GM12878 (cell line): ENCODE measurements around the gene C14orf93. TPM values are rescaled to one million over a fixed set of nuclear protein-coding genes. Genes with fewer than 3 reads are reported as not detected.

ENCODE experiments used
- ATAC-seq: fragments of 200-7000 bp; cut with Tn5 transposase; 3 replicates; pipeline ENCODE4 v1.9.1; 2020; ENCODE audit warnings: mild to moderate bottlenecking, moderate library complexity
- BruUV-seq: library from RNA; stranded (reverse); fragments of 400-500 nt; replicated peaks from 2 replicates; lab custom pipeline; 2021; lab: Mats Ljungman, UMichigan
- CTCF ChIA-PET: fragments of 300-600 bp; sonication (Branson Sonifier 250); formaldehyde crosslinking; extraction: SDS; loops from one replicate; lab custom pipeline; 2021; ENCODE audit warnings: inconsistent platforms; lab: Yijun Ruan, JAX
- POLR2A ChIA-PET: fragments of 350-600 bp; formaldehyde crosslinking; extraction: SDS; loops from one replicate; lab custom pipeline; 2021; ENCODE audit warnings: inconsistent platforms; lab: Charles Lee
- RAD21 ChIA-PET: fragments of 300-600 bp; sonication (Branson Sonifier 250); formaldehyde crosslinking; loops from one replicate; lab custom pipeline; 2023; ENCODE audit warnings: antibody characterized with exemption; ENCODE audit not compliant: unreplicated experiment; lab: Charles Lee
- SMC1A ChIA-PET: fragments of 300-600 bp; sonication (Branson Sonifier 250); formaldehyde crosslinking; loops from one replicate; lab custom pipeline; 2023; ENCODE audit not compliant: unreplicated experiment, uncharacterized antibody; lab: Charles Lee
- DNase-seq: peaks from one replicate; pipeline ENCODE4 v3.0.0-alpha.2; 2011; ENCODE audit warnings: low read depth, low spot score
- FAIRE-seq: peaks from 3 replicates; lab custom pipeline; 2011; peaks lifted over from hg19 to GRCh38; lab: Jason Lieb, UNC
- H2AFZ ChIP-seq: 2 replicates; pipeline ENCODE4 v1.6.0; 2011; ENCODE audit warnings: low read depth, low read length, control low read depth; ENCODE audit not compliant: control insufficient read depth
- H3K27ac ChIP-seq: 2 replicates; pipeline ENCODE4 v1.5.1; 2011; ENCODE audit warnings: control low read depth; ENCODE audit not compliant: control insufficient read depth, insufficient read depth
- H3K27me3 ChIP-seq, 2 experiments: replicated peaks in 1 of 2; 2 replicates each; pipeline versions ENCODE4 v1.6.0 to v1.6.1; 2011; ENCODE audit warnings: low read length in 1 of 2; ENCODE audit not compliant: control insufficient read depth in 2 of 2, insufficient read depth in 2 of 2
- H3K36me3 ChIP-seq, 2 experiments: 2 replicates each; pipeline ENCODE4 v1.5.1; 2011; ENCODE audit warnings: low read length in 1 of 2; ENCODE audit not compliant: control insufficient read depth in 2 of 2, insufficient read depth in 2 of 2
- H3K4me1 ChIP-seq: 2 replicates; pipeline ENCODE4 v1.6.1; 2011; ENCODE audit warnings: mild to moderate bottlenecking, low read length, moderate library complexity, mixed read lengths; ENCODE audit not compliant: control insufficient read depth, insufficient read depth
- H3K4me2 ChIP-seq: 2 replicates; pipeline ENCODE4 v1.6.0; 2011; ENCODE audit warnings: control low read depth; ENCODE audit not compliant: control insufficient read depth, insufficient read depth
- H3K4me3 ChIP-seq: fragments of 200-600 bp; sonication (generic); 2 replicates; pipeline ENCODE4 v1.5.1; 2016
- H3K79me2 ChIP-seq: 2 replicates; pipeline ENCODE4 v1.6.0; 2011; ENCODE audit warnings: low read length; ENCODE audit not compliant: control insufficient read depth, insufficient read depth
- H3K9ac ChIP-seq: 2 replicates; pipeline ENCODE4 v1.8.0; 2011; ENCODE audit warnings: low read length, control low read depth, mixed read lengths; ENCODE audit not compliant: control insufficient read depth, insufficient read depth
- H3K9me3 ChIP-seq: replicated peaks from 3 replicates; pipeline ENCODE4 v1.5.1; 2011; ENCODE audit warnings: mild to moderate bottlenecking, low read length; ENCODE audit not compliant: control insufficient read depth, insufficient read depth
- H4K20me1 ChIP-seq: 2 replicates; pipeline ENCODE4 v1.6.0; 2011; ENCODE audit not compliant: control insufficient read depth, insufficient read depth
- ATF7 ChIP-seq: fragments of 450-650 bp; IDR thresholded peaks from 2 replicates; pipeline ENCODE4 v1.6.1; 2016; ENCODE audit warnings: low read depth, mild to moderate bottlenecking
- JUNB ChIP-seq: IDR thresholded peaks from 2 replicates; pipeline ENCODE4 v1.6.1; 2016; ENCODE audit warnings: antibody characterized with exemption, mild to moderate bottlenecking
- POLR2AphosphoS2 ChIP-seq: IDR thresholded peaks from 2 replicates; pipeline ENCODE4 v1.6.1; 2011; ENCODE audit warnings: low read depth, mild to moderate bottlenecking, low read length, improper control_type of control experiment, moderate library complexity
- POU2F2 ChIP-seq: IDR thresholded peaks from 3 replicates; pipeline ENCODE4 v1.6.1; 2011; ENCODE audit warnings: low read depth, mild to moderate bottlenecking, low read length, borderline replicate concordance
- RAD21 ChIP-seq: IDR thresholded peaks from 2 replicates; pipeline ENCODE4 v1.6.1; 2011; ENCODE audit warnings: mild to moderate bottlenecking, low read depth, low read length, moderate library complexity; ENCODE audit not compliant: insufficient read depth
- RB1 ChIP-seq: fragments of 450-650 bp; formaldehyde crosslinking; IDR thresholded peaks from 2 replicates; pipeline ENCODE4 v1.6.1; 2017; ENCODE audit warnings: mild to moderate bottlenecking, borderline replicate concordance
- SMAD1 ChIP-seq: fragments of 450-650 bp; IDR thresholded peaks from 2 replicates; pipeline ENCODE4 v1.6.1; 2018; ENCODE audit warnings: mild to moderate bottlenecking, low read depth; ENCODE audit not compliant: partially characterized antibody
- SMAD5 ChIP-seq: IDR thresholded peaks from 2 replicates; pipeline ENCODE4 v1.6.1; 2016; ENCODE audit warnings: antibody characterized with exemption, low read depth
- YBX1 ChIP-seq: fragments of 450-650 bp; IDR thresholded peaks from 2 replicates; pipeline ENCODE4 v1.6.1; 2016; ENCODE audit warnings: antibody characterized with exemption
- ZNF384 ChIP-seq: IDR thresholded peaks from 2 replicates; pipeline ENCODE4 v1.6.1; 2012; ENCODE audit warnings: low read depth, mild to moderate bottlenecking, low read length, improper control_type of control experiment, borderline replicate concordance
- WGBS: methylation state at CpG from one replicate; pipeline ENCODE4 v1.1.6; 2016; ENCODE audit warnings: low lambda C conversion rate; ENCODE audit not compliant: insufficient replicate concordance, insufficient coverage; ENCODE audit errors: missing lambda C conversion rate; 5-methylcytosine and 5-hydroxymethylcytosine counted together
- in situ Hi-C: fragments of 300-500 bp; cut with MboI; formaldehyde crosslinking; loops from 9 replicates; pipeline ENCODE4 v1.14.3; 2018; ENCODE audit warnings: mixed read lengths
- intact Hi-C: fragments of 100-400 bp; cut with micrococcal nuclease; formaldehyde crosslinking; loops from one replicate; pipeline ENCODE4 v1.14.2; 2022; ENCODE audit not compliant: unreplicated experiment
- polyA plus RNA-seq, 11 experiments: library from polyadenylated mRNA; depleted of rRNA in 4 of 11; unstranded in 6 of 11; stranded (reverse) in 5 of 11; fragments of >200 nt; fragmentation: Nextera tagmentation in 4 of 11; fragmentation: Illumina TruSeq in 1 of 11; extraction: Ambion mirVana in 4 of 11; extraction: Trizol in 1 of 11; gene quantifications; 1 replicate in 1 of 11; 2 replicates in 10 of 11; pipeline versions ENCODE4 v1.2.1 to v1.2.3, GENCODE V29; 2011 to 2016; ENCODE audit warnings: inconsistent platforms in 2 of 11, missing spikeins in 2 of 11, low read depth in 1 of 11
- total RNA-seq, 4 experiments: library from RNA; depleted of rRNA in 3 of 4; stranded (reverse); fragments of >200 nt in 3 of 4; fragmentation: Illumina TruSeq in 1 of 4; extraction: Trizol in 1 of 4; gene quantifications; 2 replicates each; pipeline versions ENCODE4 v1.2.1 to v1.2.3, GENCODE V29; 2013 to 2021
- TF ChIP-seq, protein P1 (sequence below): fragments of 450-650 bp; IDR thresholded peaks from 2 replicates; pipeline ENCODE4 v1.6.1; 2017; ENCODE audit warnings: mild to moderate bottlenecking, moderate library complexity
- TF ChIP-seq, protein P2 (sequence below): IDR thresholded peaks from 2 replicates; pipeline ENCODE4 v1.6.1; 2012; ENCODE audit warnings: low read depth, low read length, improper control_type of control experiment
- TF ChIP-seq, protein P3 (sequence below): fragments of 450-650 bp; conservative IDR thresholded peaks from 2 replicates; pipeline ENCODE4 v1.6.1; 2017; ENCODE audit warnings: mild to moderate bottlenecking, moderate library complexity

C14orf93 gene
- total and polyA plus RNA-seq, 10 of the 15 experiments (the other 5 are each of a cell fraction or from before 2014, with no cell fraction given): 1.8 to 13.9 (median 10.2) TPM

DNA sequence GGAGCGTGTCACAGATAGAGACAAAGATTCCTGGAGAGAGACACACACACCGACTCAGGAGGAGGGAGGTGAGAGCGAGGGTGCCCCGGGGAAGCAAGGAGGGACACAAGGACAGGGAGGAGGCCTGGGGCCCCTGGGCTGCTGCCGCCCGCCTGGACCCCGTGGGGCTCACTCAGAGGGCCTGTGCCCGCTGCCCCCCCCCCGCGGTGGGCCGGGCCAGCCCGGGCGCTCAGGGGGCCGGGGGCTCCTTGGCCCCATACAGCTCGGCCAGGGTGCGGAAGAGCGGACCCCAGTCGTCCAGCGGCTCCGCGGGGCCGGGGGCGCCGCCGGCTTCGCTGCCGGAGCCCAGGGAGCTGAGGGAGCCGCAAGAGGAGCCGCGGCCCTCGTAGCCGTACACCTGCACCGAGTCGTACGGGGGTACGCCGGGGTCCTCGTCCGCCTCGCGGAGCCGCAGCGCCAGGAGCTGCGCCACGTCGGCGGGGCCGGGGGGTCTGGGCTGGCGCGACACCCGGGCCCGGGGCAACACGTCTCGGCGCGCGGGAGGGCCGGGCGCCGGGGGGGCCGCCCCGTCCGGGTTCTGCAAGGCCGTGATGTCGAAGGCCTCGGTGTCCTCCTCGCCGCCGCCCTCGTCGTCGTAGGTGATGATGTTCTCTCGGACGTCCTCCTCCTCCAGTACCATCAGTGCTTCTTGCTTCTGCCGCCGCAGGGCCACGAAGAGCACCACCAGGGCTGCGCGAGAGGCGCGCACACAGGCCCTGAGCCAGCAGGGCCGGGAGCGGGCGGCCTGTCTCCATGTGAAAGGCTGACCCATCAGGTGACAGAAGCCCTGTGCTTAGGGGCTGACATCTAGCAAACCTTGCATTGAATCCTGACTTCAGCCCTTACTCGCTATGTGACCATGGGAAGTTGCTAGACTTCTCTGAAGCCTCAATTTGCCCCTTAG, 38.1 kb upstream of the C14orf93 start (continued):
- TF ChIP-seq SMAD1 (no peak), POLR2AphosphoS2 (no peak)
- TF ChIP-seq, all 136 proteins: peak for 0

DNA sequence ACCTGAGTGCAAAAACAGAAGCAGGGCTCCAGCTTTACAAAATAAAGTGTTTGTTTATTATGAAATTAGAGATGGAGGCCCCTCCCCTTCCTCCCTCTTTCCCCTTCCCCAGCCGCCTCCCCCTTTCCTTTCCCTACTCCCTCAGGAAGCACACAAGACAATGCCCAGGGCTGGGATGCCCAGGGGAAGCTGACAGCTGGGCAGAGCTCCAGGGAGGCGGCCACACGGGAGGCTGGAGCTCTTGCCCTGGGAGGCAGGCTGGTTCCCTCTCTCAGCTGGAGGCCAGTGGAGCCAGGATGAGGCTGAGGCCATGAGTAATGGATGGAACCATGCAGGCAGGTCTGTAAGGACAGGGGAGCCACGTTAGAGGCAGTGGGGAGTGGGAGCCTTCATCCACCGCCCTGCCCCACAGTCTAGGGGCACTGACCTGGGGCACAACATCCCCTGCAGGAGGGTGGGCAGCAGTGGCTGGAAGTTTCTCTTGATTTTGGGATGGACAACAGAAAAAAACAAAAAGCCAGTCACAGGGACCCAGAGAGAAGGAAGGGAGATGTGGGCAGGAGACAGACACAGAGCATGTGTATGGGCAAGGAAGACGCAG, 37.2 kb upstream of the C14orf93 start:
- RAD21 ChIA-PET: interaction anchor here (1.4 kb wide), 1 partner anchor 61 kb away, joined by 3 read pairs; no protein-coding TSS in a partner anchor
- POLR2A ChIA-PET: interaction anchor here (0.5 kb wide), 1 partner anchor 144 kb away, joined by 4 read pairs; no protein-coding TSS in a partner anchor
- H3K9me3 ChIP-seq: no peaks in the 10 kb centered on the region
- H3K36me3 ChIP-seq: no peaks in the 10 kb centered on the region
- CTCF ChIA-PET: interaction anchor here (0.8 to 18.3 kb wide), 5 partner anchors 11 to 174 kb away, joined by 3 to 853 read pairs (median 4); partner anchors contain the start of genes AJUBA and CDH24
- no peaks in the 10 kb centered on the region for H4K20me1 ChIP-seq
- DNase-seq: no peak
- ATAC-seq: no peak
- H3K27me3 ChIP-seq: no peaks in the 10 kb centered on the region; a peak in 2 of 4 replicates
- H3K4me1 ChIP-seq: no peaks in the 10 kb centered on the region
- no peak overlapping the region for H3K27ac ChIP-seq
- SMC1A ChIA-PET: no interaction called here
- FAIRE-seq: no peak
- in situ Hi-C loops (no loop called here), intact Hi-C loops (no loop called here)
- no peak overlapping the region for H2AFZ ChIP-seq
- 44% methylated on average over 6 of the region's 6 CpGs for WGBS
- no peaks in the 10 kb centered on the region for H3K79me2 ChIP-seq
- TF ChIP-seq, protein P1, sequence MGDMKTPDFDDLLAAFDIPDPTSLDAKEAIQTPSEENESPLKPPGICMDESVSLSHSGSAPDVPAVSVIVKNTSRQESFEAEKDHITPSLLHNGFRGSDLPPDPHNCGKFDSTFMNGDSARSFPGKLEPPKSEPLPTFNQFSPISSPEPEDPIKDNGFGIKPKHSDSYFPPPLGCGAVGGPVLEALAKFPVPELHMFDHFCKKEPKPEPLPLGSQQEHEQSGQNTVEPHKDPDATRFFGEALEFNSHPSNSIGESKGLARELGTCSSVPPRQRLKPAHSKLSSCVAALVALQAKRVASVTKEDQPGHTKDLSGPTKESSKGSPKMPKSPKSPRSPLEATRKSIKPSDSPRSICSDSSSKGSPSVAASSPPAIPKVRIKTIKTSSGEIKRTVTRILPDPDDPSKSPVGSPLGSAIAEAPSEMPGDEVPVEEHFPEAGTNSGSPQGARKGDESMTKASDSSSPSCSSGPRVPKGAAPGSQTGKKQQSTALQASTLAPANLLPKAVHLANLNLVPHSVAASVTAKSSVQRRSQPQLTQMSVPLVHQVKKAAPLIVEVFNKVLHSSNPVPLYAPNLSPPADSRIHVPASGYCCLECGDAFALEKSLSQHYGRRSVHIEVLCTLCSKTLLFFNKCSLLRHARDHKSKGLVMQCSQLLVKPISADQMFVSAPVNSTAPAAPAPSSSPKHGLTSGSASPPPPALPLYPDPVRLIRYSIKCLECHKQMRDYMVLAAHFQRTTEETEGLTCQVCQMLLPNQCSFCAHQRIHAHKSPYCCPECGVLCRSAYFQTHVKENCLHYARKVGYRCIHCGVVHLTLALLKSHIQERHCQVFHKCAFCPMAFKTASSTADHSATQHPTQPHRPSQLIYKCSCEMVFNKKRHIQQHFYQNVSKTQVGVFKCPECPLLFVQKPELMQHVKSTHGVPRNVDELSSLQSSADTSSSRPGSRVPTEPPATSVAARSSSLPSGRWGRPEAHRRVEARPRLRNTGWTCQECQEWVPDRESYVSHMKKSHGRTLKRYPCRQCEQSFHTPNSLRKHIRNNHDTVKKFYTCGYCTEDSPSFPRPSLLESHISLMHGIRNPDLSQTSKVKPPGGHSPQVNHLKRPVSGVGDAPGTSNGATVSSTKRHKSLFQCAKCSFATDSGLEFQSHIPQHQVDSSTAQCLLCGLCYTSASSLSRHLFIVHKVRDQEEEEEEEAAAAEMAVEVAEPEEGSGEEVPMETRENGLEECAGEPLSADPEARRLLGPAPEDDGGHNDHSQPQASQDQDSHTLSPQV: no peak
- TF ChIP-seq RB1: no peak
- TF ChIP-seq, protein P2, sequence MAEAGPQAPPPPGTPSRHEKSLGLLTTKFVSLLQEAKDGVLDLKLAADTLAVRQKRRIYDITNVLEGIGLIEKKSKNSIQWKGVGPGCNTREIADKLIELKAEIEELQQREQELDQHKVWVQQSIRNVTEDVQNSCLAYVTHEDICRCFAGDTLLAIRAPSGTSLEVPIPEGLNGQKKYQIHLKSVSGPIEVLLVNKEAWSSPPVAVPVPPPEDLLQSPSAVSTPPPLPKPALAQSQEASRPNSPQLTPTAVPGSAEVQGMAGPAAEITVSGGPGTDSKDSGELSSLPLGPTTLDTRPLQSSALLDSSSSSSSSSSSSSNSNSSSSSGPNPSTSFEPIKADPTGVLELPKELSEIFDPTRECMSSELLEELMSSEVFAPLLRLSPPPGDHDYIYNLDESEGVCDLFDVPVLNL: no peak
- TF ChIP-seq YBX1: no peak
- TF ChIP-seq ZNF384: no peak
- no peak for TF ChIP-seq JUNB
- no peak for TF ChIP-seq POU2F2
- TF ChIP-seq, protein P3, sequence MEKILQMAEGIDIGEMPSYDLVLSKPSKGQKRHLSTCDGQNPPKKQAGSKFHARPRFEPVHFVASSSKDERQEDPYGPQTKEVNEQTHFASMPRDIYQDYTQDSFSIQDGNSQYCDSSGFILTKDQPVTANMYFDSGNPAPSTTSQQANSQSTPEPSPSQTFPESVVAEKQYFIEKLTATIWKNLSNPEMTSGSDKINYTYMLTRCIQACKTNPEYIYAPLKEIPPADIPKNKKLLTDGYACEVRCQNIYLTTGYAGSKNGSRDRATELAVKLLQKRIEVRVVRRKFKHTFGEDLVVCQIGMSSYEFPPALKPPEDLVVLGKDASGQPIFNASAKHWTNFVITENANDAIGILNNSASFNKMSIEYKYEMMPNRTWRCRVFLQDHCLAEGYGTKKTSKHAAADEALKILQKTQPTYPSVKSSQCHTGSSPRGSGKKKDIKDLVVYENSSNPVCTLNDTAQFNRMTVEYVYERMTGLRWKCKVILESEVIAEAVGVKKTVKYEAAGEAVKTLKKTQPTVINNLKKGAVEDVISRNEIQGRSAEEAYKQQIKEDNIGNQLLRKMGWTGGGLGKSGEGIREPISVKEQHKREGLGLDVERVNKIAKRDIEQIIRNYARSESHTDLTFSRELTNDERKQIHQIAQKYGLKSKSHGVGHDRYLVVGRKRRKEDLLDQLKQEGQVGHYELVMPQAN: no peak
- TF ChIP-seq RAD21: no peak
- no peak for TF ChIP-seq ATF7
- TF ChIP-seq SMAD5: no peak
- no peak overlapping the region for H3K9ac ChIP-seq
- no TSS peak for BruUV-seq
- no peak overlapping the region for H3K4me3 ChIP-seq
- H3K4me2 ChIP-seq: no peak overlapping the region
